Heart left ventricle (tissue), 16 donors: Measurements from ENCODE around the gene SGIP1. TPM values are rescaled to one million over a fixed set of nuclear protein-coding genes. Genes with fewer than 3 reads are reported as not detected.

Experiments
- ATAC-seq, 4 donors: fragments of 200-7000 bp; cut with Tn5 transposase; one replicate each; pipeline ENCODE4 v1.9.1; 2020 to 2022; ENCODE audit warnings: moderate library complexity in 4 of 4, mild to moderate bottlenecking in 3 of 4, moderate number of reproducible peaks in 1 of 4
- DNase-seq, 5 donors: peaks; one replicate each; pipeline ENCODE4 v3.0.0-alpha.2; 2020
- H3K27ac ChIP-seq, 12 donors: fragments of 200-600 bp; sonication (generic) in 4 of 12; one replicate each; pipeline versions ENCODE4 v1.5.0 to v1.8.0; 2016 to 2022; ENCODE audit warnings: mild to moderate bottlenecking in 2 of 12
- H3K27me3 ChIP-seq, 9 donors: fragments of 200-600 bp; sonication (generic) in 2 of 9; one replicate each; pipeline versions ENCODE4 v1.5.1 to v1.8.0; 2016 to 2022; ENCODE audit warnings: mild to moderate bottlenecking in 3 of 9
- H3K36me3 ChIP-seq, 9 donors: fragments of 200-600 bp; sonication (generic) in 2 of 9; one replicate each; pipeline versions ENCODE4 v1.5.0 to v1.8.0; 2018 to 2022; ENCODE audit warnings: mild to moderate bottlenecking in 2 of 9
- H3K4me1 ChIP-seq, 12 donors: fragments of 200-600 bp; sonication (generic) in 4 of 12; one replicate each; pipeline versions ENCODE4 v1.5.0 to v1.8.0; 2016 to 2022; ENCODE audit warnings: mild to moderate bottlenecking in 3 of 12
- H3K4me3 ChIP-seq, 12 donors: fragments of 200-600 bp; sonication (generic) in 4 of 12; one replicate each; pipeline versions ENCODE4 v1.5.0 to v1.8.0; 2017 to 2022; ENCODE audit warnings: mild to moderate bottlenecking in 9 of 12, moderate library complexity in 4 of 12
- H3K9me3 ChIP-seq, 12 donors: fragments of 200-600 bp; sonication (generic) in 4 of 12; one replicate each; pipeline versions ENCODE4 v1.5.0 to v1.8.0; 2016 to 2022; ENCODE audit warnings: mild to moderate bottlenecking in 1 of 12
- POLR2A ChIP-seq, 2 donors: fragments of 450-650 bp; IDR thresholded peaks; one replicate each; pipeline ENCODE4 v1.6.1; 2017; ENCODE audit warnings: antibody characterized with exemption in 2 of 2, mild to moderate bottlenecking in 2 of 2, moderate library complexity in 2 of 2
- WGBS, 4 donors: extraction: QIAGEN DNeasy Blood & Tissue Kit in 2 of 4; methylation state at CpG; one replicate each; pipeline versions ENCODE4 v1.1.5 to v1.1.7; 2013 to 2018; 5-methylcytosine and 5-hydroxymethylcytosine counted together
- intact Hi-C, 10 donors: fragments of 100-400 bp; cut with DNase I; formaldehyde crosslinking; loops; one replicate each; pipeline versions ENCODE4 v1.11.1 to v1.14.2; 2022
- polyA plus RNA-seq, 2 donors: library from polyadenylated mRNA; stranded (reverse); fragments of 200-250 nt; gene quantifications; one replicate each; pipeline ENCODE4 v1.2.3, GENCODE V29; 2013
- total RNA-seq, 9 donors: library from RNA; depleted of rRNA in 2 of 9; stranded (reverse); fragments of >200 nt in 2 of 9; fragmentation: NEBNext Ultra II Directional in 3 of 9; extraction: Animal tissue kit (Norgen Biotek cat#: 25700) in 3 of 9; gene quantifications; one replicate each; pipeline versions ENCODE4 v1.1.0 to v1.2.4, GENCODE V29; 2016 to 2023
- TF ChIP-seq, protein P1 (sequence below), 12 donors: fragments of 200-600 bp; sonication (generic) in 4 of 12; IDR thresholded peaks; one replicate each; pipeline versions ENCODE4 v1.5.0 to v1.8.0; 2018 to 2022; ENCODE audit warnings: antibody characterized with exemption in 12 of 12, mild to moderate bottlenecking in 5 of 12
- donor health status: ischemic (EF 13 %, LVEDD 7.1; RV severe dilation, severe dysfunction).
- donor health status: healthy with polysubstance abuse.
- donor health status: DM: no; HTN: yes; CAD: no.
- donor health status: DM: no; HTN: no; CAD: no.
- donor health status: ischemic (EF 25% LVEDD 6.9; RV normal size, moderate dysfunction).
- donor health status: ischemic (EF 25% LVEDD 5.7; RV mildly dilated, moderate dysfunction).
- donor health status: healthy.
- donor health status: DM: yes; HTN: yes; CAD: no.
- donor health status: ischemic (EF 35%, LVEDD 5.7; RV mildly dilated, moderate dysfunction).
- donor health status: nonischemic (EF 11% LVEDD 7.7; RV severe dilation, severe dysfunction).
- donor health status: DM: yes; HTN: yes; CAD: no.
- donor health status: PGD.
- donor health status: ischemic (EF 29% LVEDD 5.4; RV normal size, mild dysfunction).
- donor health status: nonischemic (EF 23%, LVEDD 6.1; RV moderate dilation, normal function).

SGIP1 gene
- total and polyA plus RNA-seq, 11 donors: 2.1 to 17.3 (median 5.0) TPM

DNA sequence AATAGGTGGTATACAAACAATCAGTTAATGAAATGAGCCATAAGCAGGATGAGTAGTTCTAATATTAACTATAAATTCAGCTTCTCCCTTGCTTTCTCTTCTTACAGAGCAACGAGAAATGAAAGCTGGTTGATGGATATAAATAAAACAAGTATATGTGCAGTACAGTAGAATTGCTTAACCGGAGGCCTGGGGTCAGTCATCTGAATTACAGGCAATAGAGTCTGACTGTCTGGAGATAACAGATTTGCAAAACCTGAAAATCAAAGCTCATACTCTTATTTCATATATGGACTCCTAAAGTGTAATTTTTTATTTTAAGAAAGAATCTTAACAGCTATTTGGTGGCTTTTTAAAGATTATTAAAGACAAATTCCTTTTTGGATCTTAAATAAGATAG is 43.1 kb upstream of the SGIP1 start:
- Histone ChIP-seq H3K4me1 (peaks cover 0 to 14% (median 1%) of the 10 kb centered on the region in 12 donors), H3K27ac (peak overlapping the region in 1 of 12 donors; percentile 30), H3K36me3 (no peaks in the 10 kb centered on the region), H3K27me3 (no peaks in the 10 kb centered on the region), H3K4me3 (no peak overlapping the region), H3K9me3 (no peaks in the 10 kb centered on the region)
- ATAC-seq (peak in 2 of 4 donors; percentile 41 to 63), DNase-seq (no peak)
- TF ChIP-seq POLR2A (IDR thresholded peaks at IDR 0.05): no peak
- TF ChIP-seq, protein P1, sequence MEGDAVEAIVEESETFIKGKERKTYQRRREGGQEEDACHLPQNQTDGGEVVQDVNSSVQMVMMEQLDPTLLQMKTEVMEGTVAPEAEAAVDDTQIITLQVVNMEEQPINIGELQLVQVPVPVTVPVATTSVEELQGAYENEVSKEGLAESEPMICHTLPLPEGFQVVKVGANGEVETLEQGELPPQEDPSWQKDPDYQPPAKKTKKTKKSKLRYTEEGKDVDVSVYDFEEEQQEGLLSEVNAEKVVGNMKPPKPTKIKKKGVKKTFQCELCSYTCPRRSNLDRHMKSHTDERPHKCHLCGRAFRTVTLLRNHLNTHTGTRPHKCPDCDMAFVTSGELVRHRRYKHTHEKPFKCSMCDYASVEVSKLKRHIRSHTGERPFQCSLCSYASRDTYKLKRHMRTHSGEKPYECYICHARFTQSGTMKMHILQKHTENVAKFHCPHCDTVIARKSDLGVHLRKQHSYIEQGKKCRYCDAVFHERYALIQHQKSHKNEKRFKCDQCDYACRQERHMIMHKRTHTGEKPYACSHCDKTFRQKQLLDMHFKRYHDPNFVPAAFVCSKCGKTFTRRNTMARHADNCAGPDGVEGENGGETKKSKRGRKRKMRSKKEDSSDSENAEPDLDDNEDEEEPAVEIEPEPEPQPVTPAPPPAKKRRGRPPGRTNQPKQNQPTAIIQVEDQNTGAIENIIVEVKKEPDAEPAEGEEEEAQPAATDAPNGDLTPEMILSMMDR (IDR thresholded peaks at IDR 0.05): no peak
- intact Hi-C loops: no loop called here
- 21 to 41% (median 31%) methylated on average over 2 of the region's 2 CpGs for WGBS, 4 donors

DNA sequence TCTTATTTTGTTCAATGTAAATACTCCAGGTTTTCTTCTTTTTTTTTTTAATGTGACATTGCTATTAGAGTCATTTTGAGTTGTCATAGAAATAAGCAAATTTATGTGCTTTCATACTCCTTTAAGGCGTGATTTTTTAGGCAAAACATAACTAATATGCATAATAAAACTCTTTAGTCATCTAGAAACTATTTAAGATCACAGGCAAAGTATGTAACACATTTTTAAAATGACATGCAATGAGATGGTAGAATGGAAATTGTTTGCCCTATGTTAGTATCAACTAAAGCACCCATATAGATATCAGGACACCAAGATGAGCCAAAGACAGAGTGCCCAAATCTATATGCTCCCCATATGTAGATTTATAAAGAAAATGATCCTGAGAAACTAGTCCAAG is 41.5 kb upstream of the SGIP1 start:
- H3K27me3 ChIP-seq: no peaks in the 10 kb centered on the region
- no peak for DNase-seq
- no peak overlapping the region for H3K4me3 ChIP-seq
- 89 to 97% (median 91%) methylated on average over 1 of the region's 1 CpG for WGBS, 4 donors
- H3K9me3 ChIP-seq: no peaks in the 10 kb centered on the region
- H3K36me3 ChIP-seq: no peaks in the 10 kb centered on the region
- no peak for TF ChIP-seq POLR2A (IDR thresholded peaks at IDR 0.05)
- TF ChIP-seq, protein P1 (IDR thresholded peaks at IDR 0.05): no peak
- H3K27ac ChIP-seq: no peak overlapping the region
- peaks cover 0 to 14% (median 1%) of the 10 kb centered on the region in 12 donors for H3K4me1 ChIP-seq
- intact Hi-C loops: no loop called here
- no peak for ATAC-seq

DNA sequence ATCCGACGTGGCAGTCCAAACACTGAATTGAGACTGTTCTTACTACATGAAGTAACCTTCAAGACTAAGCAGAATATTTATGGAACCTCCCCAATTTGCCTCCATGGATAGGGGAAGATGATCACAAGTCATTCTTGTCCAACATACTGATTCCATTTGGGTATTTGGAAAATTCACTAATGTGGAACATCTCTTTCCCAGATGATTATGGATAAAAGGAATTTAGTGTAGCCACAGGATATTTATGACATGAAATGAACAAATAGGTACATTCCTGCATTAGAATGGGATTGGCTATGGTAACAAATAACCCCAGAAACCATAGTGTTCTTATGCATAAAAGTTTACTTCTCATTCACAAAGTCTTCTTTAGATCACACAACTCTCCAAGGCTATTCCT is 40.2 kb upstream of the SGIP1 start:
- H3K27me3 ChIP-seq: no peaks in the 10 kb centered on the region
- H3K4me1 ChIP-seq: peaks cover 0 to 14% (median 1%) of the 10 kb centered on the region in 12 donors
- TF ChIP-seq POLR2A (IDR thresholded peaks at IDR 0.05): no peak
- TF ChIP-seq, protein P1 (IDR thresholded peaks at IDR 0.05): no peak
- WGBS, 4 donors: 94 to 98% (median 96%) methylated on average over 2 of the region's 2 CpGs
- no peak overlapping the region for H3K27ac ChIP-seq
- no peaks in the 10 kb centered on the region for H3K9me3 ChIP-seq
- no peaks in the 10 kb centered on the region for H3K36me3 ChIP-seq
- intact Hi-C loops: no loop called here
- no peak for ATAC-seq
- DNase-seq: no peak
- no peak overlapping the region for H3K4me3 ChIP-seq

DNA sequence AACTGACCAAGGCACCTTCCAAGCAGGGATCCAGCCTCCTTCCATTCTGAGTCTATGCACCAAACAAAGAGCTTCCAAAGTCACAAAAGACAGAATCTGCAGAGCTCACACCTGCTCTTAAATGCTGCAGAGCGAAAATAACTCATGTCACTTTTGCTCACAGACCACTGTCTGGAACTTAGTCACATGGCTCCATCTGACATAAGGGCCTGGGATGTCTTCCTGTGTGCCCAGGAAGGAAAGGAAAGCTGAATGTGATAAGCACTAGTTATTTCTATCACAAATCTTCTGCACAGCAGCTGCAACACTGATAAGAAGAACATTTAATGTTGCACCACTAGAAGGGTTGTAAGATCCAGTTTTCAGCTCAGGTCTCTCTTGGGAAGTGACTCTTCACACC is 39.5 kb upstream of the SGIP1 start:
- Histone ChIP-seq H3K4me3 (no peak overlapping the region), H3K36me3 (no peaks in the 10 kb centered on the region), H3K27me3 (no peaks in the 10 kb centered on the region), H3K9me3 (no peaks in the 10 kb centered on the region), H3K27ac (no peak overlapping the region), H3K4me1 (peaks cover 0 to 14% (median 1%) of the 10 kb centered on the region in 12 donors)
- 54 to 79% (median 67%) methylated on average over 1 of the region's 1 CpG for WGBS, 4 donors
- intact Hi-C loops: no loop called here
- ATAC-seq (peak in 1 of 4 donors; percentile 61), DNase-seq (no peak)
- no peak for TF ChIP-seq POLR2A (IDR thresholded peaks at IDR 0.05)
- TF ChIP-seq, protein P1 (IDR thresholded peaks at IDR 0.05): no peak
